Naive B cell (primary cell): ENCODE measurements around the gene TRIM45. TPM values are rescaled to one million over a fixed set of nuclear protein-coding genes. Genes with fewer than 3 reads are reported as not detected.

Experiments
- ATAC-seq, 2 donors: fragments of 150-1000 bp; cut with Tn5 transposase; 2 replicates each; pipeline ENCODE4 v1.10.0; 2021; ENCODE audit warnings: low read depth in 2 of 2, mild to moderate bottlenecking in 2 of 2, moderate library complexity in 2 of 2
- DNase-seq: peaks from one replicate; pipeline ENCODE4 v3.0.0; 2022
- H3K27ac Mint-ChIP-seq, 6 donors: one replicate each; pipeline ENCODE4 v1.8.0; 2020 to 2022; ENCODE audit warnings: mild to moderate bottlenecking in 6 of 6, mixed read lengths in 6 of 6, moderate library complexity in 5 of 6, inconsistent platforms in 2 of 6
- H3K27me3 Mint-ChIP-seq, 3 donors: one replicate each; pipeline ENCODE4 v1.8.0; 2021 to 2022; ENCODE audit warnings: mixed read lengths in 3 of 3, mild to moderate bottlenecking in 1 of 3
- H3K36me3 Mint-ChIP-seq, 2 donors: one replicate each; pipeline ENCODE4 v1.8.0; 2020 to 2022; ENCODE audit warnings: mixed read lengths in 2 of 2, inconsistent platforms in 1 of 2, mild to moderate bottlenecking in 1 of 2
- H3K4me1 Mint-ChIP-seq, 3 donors: one replicate each; pipeline ENCODE4 v1.8.0; 2020 to 2022; ENCODE audit warnings: mixed read lengths in 3 of 3, inconsistent platforms in 1 of 3, mild to moderate bottlenecking in 1 of 3, moderate library complexity in 1 of 3
- H3K4me3 Mint-ChIP-seq, 8 donors: one replicate each; pipeline ENCODE4 v1.8.0; 2020 to 2022; ENCODE audit warnings: mild to moderate bottlenecking in 8 of 8, mixed read lengths in 8 of 8, moderate library complexity in 8 of 8, inconsistent platforms in 2 of 8
- H3K9me3 Mint-ChIP-seq, 7 donors: one replicate each; pipeline ENCODE4 v1.8.0; 2020 to 2022; ENCODE audit warnings: mixed read lengths in 7 of 7, mild to moderate bottlenecking in 5 of 7, inconsistent platforms in 2 of 7, moderate library complexity in 1 of 7
- polyA plus RNA-seq, 6 donors: library from polyadenylated mRNA; unstranded; fragments of 300-500 nt; fragmentation: Illumina TruSeq; gene quantifications; one replicate each; pipeline ENCODE4 v1.2.3, GENCODE V29; 2021; ENCODE audit warnings: low read depth in 6 of 6

Gene TRIM45
- polyA plus RNA-seq, 6 donors from 2014 or later: 0.17 to 0.31 TPM; not detected in 4

DNA sequence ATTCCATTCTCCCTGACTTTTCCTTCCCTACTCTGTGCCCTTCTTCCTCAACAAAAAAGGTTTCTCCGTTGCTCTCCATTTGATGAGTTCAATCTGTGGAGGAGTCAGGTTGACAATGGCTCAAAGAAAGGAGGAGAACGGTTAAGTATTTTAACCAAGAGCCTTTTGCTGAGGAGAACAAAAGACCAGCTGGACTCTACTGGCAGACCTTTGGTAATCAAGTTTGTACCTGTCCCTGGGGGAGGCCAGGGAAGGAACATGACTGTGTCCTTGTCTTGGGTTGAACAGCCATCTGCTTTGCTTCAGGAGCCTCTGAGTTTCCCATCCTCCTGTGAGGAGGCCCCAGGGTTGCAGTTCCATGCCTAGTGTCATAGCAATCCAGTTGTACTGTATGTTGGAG is 31.6 kb downstream of the TRIM45 start:
- peaks cover 22 to 24% of the 10 kb centered on the region in 2 donors for H3K36me3 Mint-ChIP-seq
- H3K4me3 Mint-ChIP-seq: no peak overlapping the region
- H3K4me1 Mint-ChIP-seq: no peaks in the 10 kb centered on the region
- ATAC-seq (no peak), DNase-seq (no peak)
- peak overlapping the region in 2 of 6 donors; percentile 20 to 39 for H3K27ac Mint-ChIP-seq
- H3K9me3 Mint-ChIP-seq: peaks cover 0 to 4% (median 0%) of the 10 kb centered on the region in 7 donors
- H3K27me3 Mint-ChIP-seq: no peaks in the 10 kb centered on the region

DNA sequence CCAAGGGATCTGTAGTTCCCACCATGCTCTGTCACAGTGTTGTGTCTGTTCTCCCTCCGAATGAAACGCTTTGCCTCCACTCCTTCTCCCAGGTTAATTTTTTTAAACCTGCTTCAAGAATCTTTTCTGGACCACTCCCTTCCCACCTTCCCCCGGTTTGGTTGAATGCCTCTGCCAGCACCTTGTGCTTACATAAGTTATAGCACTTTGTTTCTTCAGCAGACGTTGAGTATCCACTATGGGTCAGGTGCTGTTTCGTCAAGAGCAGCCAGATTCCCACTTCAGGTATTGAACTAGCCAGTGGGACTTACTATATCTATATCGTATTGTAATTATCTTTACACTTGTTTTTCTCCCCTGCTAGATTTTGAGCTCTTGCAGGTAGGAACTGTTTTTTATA is 33.9 kb downstream of the TRIM45 start:
- Mint-ChIP-seq H3K27me3 (no peaks in the 10 kb centered on the region), H3K9me3 (peaks cover 0 to 4% (median 0%) of the 10 kb centered on the region in 7 donors), H3K27ac (no peak overlapping the region), H3K36me3 (peaks cover 22 to 31% of the 10 kb centered on the region in 2 donors), H3K4me3 (no peak overlapping the region), H3K4me1 (no peaks in the 10 kb centered on the region)
- DNase-seq: no peak
- ATAC-seq: no peak

GRCh38 chr1:117084231-117084630 is 37.3 kb downstream of the TRIM45 start:
- no peak overlapping the region for H3K4me3 Mint-ChIP-seq
- ATAC-seq (no peak), DNase-seq (no peak)
- H3K4me1 Mint-ChIP-seq: no peaks in the 10 kb centered on the region
- H3K36me3 Mint-ChIP-seq: peaks cover 23 to 36% of the 10 kb centered on the region in 2 donors
- H3K27ac Mint-ChIP-seq: no peak overlapping the region
- H3K27me3 Mint-ChIP-seq: no peaks in the 10 kb centered on the region
- H3K9me3 Mint-ChIP-seq: peaks cover 0 to 4% (median 0%) of the 10 kb centered on the region in 7 donors

DNA sequence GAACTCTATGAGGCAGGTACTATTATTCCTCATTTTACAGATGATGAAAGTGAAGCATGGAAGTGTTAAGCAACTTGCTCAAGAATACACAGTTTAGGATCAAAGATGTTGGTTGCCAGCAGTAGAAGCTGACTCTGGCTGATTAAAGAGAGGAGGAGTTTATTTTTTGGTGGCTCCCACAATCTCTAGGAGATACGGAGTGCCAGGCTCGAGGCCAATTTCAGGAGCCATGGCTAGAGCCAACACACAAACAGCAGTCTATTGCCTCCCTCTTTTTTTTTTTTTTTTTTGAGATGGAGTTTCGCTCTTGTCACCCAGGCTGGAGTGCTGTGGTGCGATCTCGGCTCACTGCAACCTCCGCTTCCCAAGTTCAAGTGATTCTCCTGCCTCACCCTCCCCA is 41.8 kb downstream of the TRIM45 start:
- Mint-ChIP-seq H3K9me3 (no peaks in the 10 kb centered on the region), H3K27me3 (no peaks in the 10 kb centered on the region), H3K4me3 (no peak overlapping the region), H3K27ac (no peak overlapping the region), H3K4me1 (no peaks in the 10 kb centered on the region), H3K36me3 (peaks cover 55 to 57% of the 10 kb centered on the region in 2 donors)
- ATAC-seq (no peak), DNase-seq (no peak)

- Mint-ChIP-seq H3K9me3 (no peaks in the 10 kb centered on the region), H3K27me3 (no peaks in the 10 kb centered on the region), H3K36me3 (peaks cover 48 to 58% of the 10 kb centered on the region in 2 donors), H3K27ac (no peak overlapping the region), H3K4me3 (no peak overlapping the region), H3K4me1 (no peaks in the 10 kb centered on the region)
- no peak for DNase-seq
- ATAC-seq: no peak
These were observed 44.3 kb downstream of the TRIM45 start for GRCh38 chr1:117077267-117077666.

- no peak for DNase-seq
- H3K27ac Mint-ChIP-seq: peak overlapping the region in 1 of 6 donors; percentile 57
- peaks cover 45 to 54% of the 10 kb centered on the region in 2 donors for H3K36me3 Mint-ChIP-seq
These were observed 44.9 kb downstream of the TRIM45 start for GRCh38 chr1:117076648-117077047.

GRCh38 chr1:117070124-117070523 is 51.4 kb downstream of the TRIM45 start:
- H3K4me1 Mint-ChIP-seq: peaks cover 0 to 7% (median 0%) of the 10 kb centered on the region in 3 donors
- no peak overlapping the region for H3K4me3 Mint-ChIP-seq
- H3K27ac Mint-ChIP-seq: no peak overlapping the region
- DNase-seq (no peak), ATAC-seq (no peak)
- no peaks in the 10 kb centered on the region for H3K27me3 Mint-ChIP-seq
- H3K9me3 Mint-ChIP-seq: no peaks in the 10 kb centered on the region
- peaks cover 7 to 13% of the 10 kb centered on the region in 2 donors for H3K36me3 Mint-ChIP-seq

More at GRCh38 chr1:117076648-117077047, 44.9 kb downstream of the TRIM45 start:
- H3K4me1 Mint-ChIP-seq: no peaks in the 10 kb centered on the region
- ATAC-seq: no peak
- no peak overlapping the region for H3K4me3 Mint-ChIP-seq
- H3K9me3 Mint-ChIP-seq: no peaks in the 10 kb centered on the region
- no peaks in the 10 kb centered on the region for H3K27me3 Mint-ChIP-seq

DNA sequence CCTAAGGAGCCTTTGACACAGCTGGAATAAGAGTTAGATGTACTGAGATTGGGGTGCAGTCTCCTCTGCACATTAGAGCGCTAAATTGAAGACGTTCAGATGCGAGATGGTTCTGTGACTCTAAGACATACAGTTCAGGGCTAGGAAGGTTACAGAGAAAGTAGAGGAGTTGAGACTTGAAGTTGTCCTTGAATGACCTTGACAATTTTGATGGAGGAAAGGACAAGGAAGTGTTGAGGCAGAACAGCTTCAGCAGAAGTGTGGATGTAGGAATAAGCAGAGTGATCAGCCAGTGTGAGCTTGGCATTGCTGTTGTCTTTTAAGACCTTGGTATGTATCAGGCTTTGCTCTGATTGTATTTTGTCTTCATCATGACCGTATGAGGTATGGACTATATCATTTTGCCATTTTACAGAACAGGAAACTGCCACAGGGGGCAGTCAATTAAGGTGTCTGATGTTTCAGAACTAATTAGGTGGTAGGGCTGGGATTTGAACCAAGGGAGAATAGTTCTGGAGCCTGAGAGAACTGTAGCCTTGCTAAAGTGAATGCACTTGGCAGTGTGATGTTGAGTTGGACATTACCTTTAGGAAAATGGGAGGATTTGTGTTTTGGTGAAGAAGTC is 52.2 kb downstream of the TRIM45 start:
- H3K4me3 Mint-ChIP-seq: no peak overlapping the region
- H3K36me3 Mint-ChIP-seq: peaks cover 0 to 7% of the 10 kb centered on the region in 2 donors
- H3K27ac Mint-ChIP-seq: peak overlapping the region in 2 of 6 donors; percentile 7 to 8
- ATAC-seq: no peak
- DNase-seq: no peak
- no peaks in the 10 kb centered on the region for H3K9me3 Mint-ChIP-seq
- peaks cover 0 to 7% (median 0%) of the 10 kb centered on the region in 3 donors for H3K4me1 Mint-ChIP-seq
- no peaks in the 10 kb centered on the region for H3K27me3 Mint-ChIP-seq

GRCh38 chr1:117068580-117068979 is 53.0 kb downstream of the TRIM45 start:
- no peaks in the 10 kb centered on the region for H3K9me3 Mint-ChIP-seq
- DNase-seq: no peak
- ATAC-seq: no peak
- H3K27ac Mint-ChIP-seq: no peak overlapping the region
- H3K27me3 Mint-ChIP-seq: no peaks in the 10 kb centered on the region
- H3K4me3 Mint-ChIP-seq: no peak overlapping the region
- peaks cover 0 to 11% of the 10 kb centered on the region in 2 donors for H3K36me3 Mint-ChIP-seq
- peaks cover 0 to 7% (median 0%) of the 10 kb centered on the region in 3 donors for H3K4me1 Mint-ChIP-seq

GRCh38 chr1:117067533-117068370 is 53.8 kb downstream of the TRIM45 start:
- H3K36me3 Mint-ChIP-seq: peaks cover 0 to 16% of the 10 kb centered on the region in 2 donors
- H3K27ac Mint-ChIP-seq: no peak overlapping the region
- H3K27me3 Mint-ChIP-seq: no peaks in the 10 kb centered on the region
- ATAC-seq (peak; percentile 54 to 71), DNase-seq (peak; percentile 21)
- no peaks in the 10 kb centered on the region for H3K9me3 Mint-ChIP-seq
- no peak overlapping the region for H3K4me3 Mint-ChIP-seq
- H3K4me1 Mint-ChIP-seq: peaks cover 0 to 7% (median 0%) of the 10 kb centered on the region in 3 donors

GRCh38 chr1:117066367-117066766 is 55.2 kb downstream of the TRIM45 start:
- peaks cover 0 to 16% of the 10 kb centered on the region in 2 donors for H3K36me3 Mint-ChIP-seq
- no peaks in the 10 kb centered on the region for H3K27me3 Mint-ChIP-seq
- H3K27ac Mint-ChIP-seq: peak overlapping the region in 1 of 6 donors; percentile 79
- no peak overlapping the region for H3K4me3 Mint-ChIP-seq
- peaks cover 0 to 7% (median 3%) of the 10 kb centered on the region in 3 donors for H3K4me1 Mint-ChIP-seq
- no peaks in the 10 kb centered on the region for H3K9me3 Mint-ChIP-seq
- no peak for DNase-seq
- ATAC-seq: no peak

DNA sequence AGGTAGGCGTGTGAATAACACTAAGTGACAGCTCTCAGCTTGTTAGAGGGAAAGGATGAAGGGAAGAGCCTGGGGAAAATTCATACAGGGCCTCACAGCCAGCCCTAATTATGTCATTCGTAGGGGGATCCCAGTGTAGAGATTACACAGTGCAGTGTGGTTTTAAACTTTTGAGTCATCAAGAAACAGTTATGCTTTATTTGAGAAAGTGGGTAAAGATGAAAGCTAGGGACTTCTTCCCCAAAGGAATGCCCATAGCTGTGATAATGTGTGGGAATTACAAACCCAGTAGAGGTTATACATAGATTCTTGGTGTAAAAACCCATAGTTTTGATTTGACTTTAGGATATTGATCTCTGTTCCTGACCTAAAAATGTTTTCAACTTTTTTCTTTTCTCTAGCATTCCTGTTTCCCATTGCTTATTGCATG is 59.5 kb downstream of the TRIM45 start:
- Mint-ChIP-seq H3K4me3 (peak overlapping the region in 1 of 8 donors; percentile 25), H3K36me3 (peaks cover 0 to 16% of the 10 kb centered on the region in 2 donors), H3K9me3 (no peaks in the 10 kb centered on the region), H3K27me3 (no peaks in the 10 kb centered on the region), H3K27ac (no peak overlapping the region), H3K4me1 (peaks cover 11 to 20% (median 15%) of the 10 kb centered on the region in 3 donors)
- DNase-seq: no peak
- no peak for ATAC-seq
